ENCODE results near the gene STARD13.
A peak's percentile ranks its signal among the peaks of the same experiment; 100 is the strongest.

GRCh38 chr13:33069365-33069764 lies 216.2 kb downstream of the STARD13 start:
- TF ChIP-seq EZH2 (IDR thresholded peaks at IDR 0.05) (no peak), CTCF (IDR thresholded peaks at IDR 0.05) (peak; percentile 49), EZH2phosphoT487 (IDR thresholded peaks at IDR 0.05) (no peak)
